ENCODE data around the gene ZNF789. TPM values are rescaled to one million over a fixed set of nuclear protein-coding genes. Genes with fewer than 3 reads are reported as not detected.

ZNF789 gene
- total and polyA plus RNA-seq, 2 of the 13 experiments (the other 11 are each of a cell fraction or from before 2014, with no cell fraction given): 19.8 to 25.1 TPM

DNA sequence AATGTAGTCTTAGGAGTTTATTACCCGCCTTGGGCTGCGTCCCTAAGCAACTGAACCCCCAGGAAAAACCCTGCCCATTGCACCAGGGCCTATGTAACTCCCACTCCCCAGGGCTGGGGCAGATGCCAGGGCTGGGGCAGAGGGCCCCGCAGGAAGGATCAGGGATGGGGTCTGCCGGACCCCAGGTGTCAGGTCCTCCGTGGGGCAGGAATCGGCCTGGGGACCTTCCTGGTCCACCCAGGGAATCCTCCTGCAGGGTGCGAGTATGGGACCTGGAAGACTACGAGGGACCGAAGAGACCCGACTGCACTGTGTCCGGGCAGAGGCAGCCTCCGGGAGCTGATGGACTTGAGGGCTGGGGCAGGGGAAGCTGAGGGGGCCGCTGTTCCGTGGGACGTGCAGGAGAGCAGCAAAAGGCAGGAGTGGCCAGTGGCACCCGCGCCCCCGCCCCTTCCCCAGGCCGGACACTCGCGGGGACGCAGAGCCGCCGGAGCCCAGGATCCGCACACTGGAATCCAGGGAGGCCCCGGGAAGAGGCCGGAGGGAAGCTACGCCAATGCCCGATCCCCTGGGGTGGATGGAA, 4.3 kb upstream of the ZNF789 start (continued):
- TF ChIP-seq SMYD3 (CRISPR knock-in tag; IDR thresholded peaks at IDR 0.05) (no peak), ZBTB1 (CRISPR knock-in tag; IDR thresholded peaks at IDR 0.05; ENCODE audit: borderline replicate concordance) (no peak)

GRCh38 chr7:99469381-99470065, 3.2 kb upstream of the ZNF789 start:
- peak overlapping the region; percentile 67 for H3K4me2 ChIP-seq (ENCODE audit: low read depth, low read length)
- H3K4me1 ChIP-seq (ENCODE audit: insufficient read depth, low read length): peaks cover 40% of the 10 kb centered on the region
- no TSS peak for BruUV-seq (replicated peaks)
- 45% methylated on average over 23 of the region's 23 CpGs for WGBS (ENCODE audit: low lambda C conversion rate)
- FAIRE-seq: no peak
- no peak for ATAC-seq
- CTCF ChIA-PET (ENCODE audit: low intra/inter-chr PET ratio, low total read pairs): no interaction called here
- POLR2A ChIA-PET: interaction anchor here (2.7 kb wide), 1 partner anchor 35 kb away, joined by 10 read pairs; the partner anchor contains the start of gene ZKSCAN5
- peak overlapping the region; percentile 57 for H3K9ac ChIP-seq (ENCODE audit: insufficient read depth, low read depth, low read length)
- no peaks in the 10 kb centered on the region for H3K36me3 ChIP-seq (replicated peaks in 1 of 2; ENCODE audit: control insufficient read depth in 1 of 2, insufficient read depth in 2 of 2, low read length in 2 of 2)
- intact Hi-C loops (cut with micrococcal nuclease; ENCODE audit: unreplicated experiment) (no loop called here), in situ Hi-C loops (cut with HindIII; ENCODE audit: extremely low pct_ligation_motif_present, low pct_unique_long_range_greater_than_20kb) (no loop called here)
- H3K9me3 ChIP-seq (ENCODE audit: low read length): no peaks in the 10 kb centered on the region
- peak overlapping the region; percentile 28 to 49 (median 28); a peak in 4 of 6 replicates for H3K4me3 ChIP-seq (replicated peaks in 1 of 3; ENCODE audit: insufficient read depth in 1 of 3, low read depth in 2 of 3, low read length in 3 of 3)
- H3K79me2 ChIP-seq (ENCODE audit: insufficient read depth, low read length): peaks cover 31% of the 10 kb centered on the region
- peak; percentile 31 for DNase-seq (ENCODE audit: low spot score)
- H3K27ac ChIP-seq (ENCODE audit: extremely low read length, insufficient read depth, low read length): peak overlapping the region; percentile 53
- no peaks in the 10 kb centered on the region for H4K20me1 ChIP-seq (ENCODE audit: insufficient read depth, low read length)
- no peaks in the 10 kb centered on the region; a peak in 1 of 5 replicates for H3K27me3 ChIP-seq (ENCODE audit: control insufficient read depth in 1 of 2, insufficient read depth in 2 of 2, low read length in 2 of 2)
- H2AFZ ChIP-seq (ENCODE audit: low read length): no peak overlapping the region
- no peak for TF ChIP-seq AGO2 (optimal IDR thresholded peaks at IDR 0.05; ENCODE audit: low read depth, low read length)
- no peak for TF ChIP-seq JUN (CRISPR knock-in tag; IDR thresholded peaks at IDR 0.05)
- no peak for TF ChIP-seq ZNF292 (CRISPR knock-in tag; IDR thresholded peaks at IDR 0.05; ENCODE audit: borderline replicate concordance, low read depth)
- no peak for TF ChIP-seq ZFY (CRISPR knock-in tag; IDR thresholded peaks at IDR 0.05)
- no peak for TF ChIP-seq ZNF7 (CRISPR knock-in tag; IDR thresholded peaks at IDR 0.05)
- TF ChIP-seq, protein P1, sequence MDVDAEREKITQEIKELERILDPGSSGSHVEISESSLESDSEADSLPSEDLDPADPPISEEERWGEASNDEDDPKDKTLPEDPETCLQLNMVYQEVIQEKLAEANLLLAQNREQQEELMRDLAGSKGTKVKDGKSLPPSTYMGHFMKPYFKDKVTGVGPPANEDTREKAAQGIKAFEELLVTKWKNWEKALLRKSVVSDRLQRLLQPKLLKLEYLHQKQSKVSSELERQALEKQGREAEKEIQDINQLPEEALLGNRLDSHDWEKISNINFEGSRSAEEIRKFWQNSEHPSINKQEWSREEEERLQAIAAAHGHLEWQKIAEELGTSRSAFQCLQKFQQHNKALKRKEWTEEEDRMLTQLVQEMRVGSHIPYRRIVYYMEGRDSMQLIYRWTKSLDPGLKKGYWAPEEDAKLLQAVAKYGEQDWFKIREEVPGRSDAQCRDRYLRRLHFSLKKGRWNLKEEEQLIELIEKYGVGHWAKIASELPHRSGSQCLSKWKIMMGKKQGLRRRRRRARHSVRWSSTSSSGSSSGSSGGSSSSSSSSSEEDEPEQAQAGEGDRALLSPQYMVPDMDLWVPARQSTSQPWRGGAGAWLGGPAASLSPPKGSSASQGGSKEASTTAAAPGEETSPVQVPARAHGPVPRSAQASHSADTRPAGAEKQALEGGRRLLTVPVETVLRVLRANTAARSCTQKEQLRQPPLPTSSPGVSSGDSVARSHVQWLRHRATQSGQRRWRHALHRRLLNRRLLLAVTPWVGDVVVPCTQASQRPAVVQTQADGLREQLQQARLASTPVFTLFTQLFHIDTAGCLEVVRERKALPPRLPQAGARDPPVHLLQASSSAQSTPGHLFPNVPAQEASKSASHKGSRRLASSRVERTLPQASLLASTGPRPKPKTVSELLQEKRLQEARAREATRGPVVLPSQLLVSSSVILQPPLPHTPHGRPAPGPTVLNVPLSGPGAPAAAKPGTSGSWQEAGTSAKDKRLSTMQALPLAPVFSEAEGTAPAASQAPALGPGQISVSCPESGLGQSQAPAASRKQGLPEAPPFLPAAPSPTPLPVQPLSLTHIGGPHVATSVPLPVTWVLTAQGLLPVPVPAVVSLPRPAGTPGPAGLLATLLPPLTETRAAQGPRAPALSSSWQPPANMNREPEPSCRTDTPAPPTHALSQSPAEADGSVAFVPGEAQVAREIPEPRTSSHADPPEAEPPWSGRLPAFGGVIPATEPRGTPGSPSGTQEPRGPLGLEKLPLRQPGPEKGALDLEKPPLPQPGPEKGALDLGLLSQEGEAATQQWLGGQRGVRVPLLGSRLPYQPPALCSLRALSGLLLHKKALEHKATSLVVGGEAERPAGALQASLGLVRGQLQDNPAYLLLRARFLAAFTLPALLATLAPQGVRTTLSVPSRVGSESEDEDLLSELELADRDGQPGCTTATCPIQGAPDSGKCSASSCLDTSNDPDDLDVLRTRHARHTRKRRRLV (CRISPR knock-in tag; IDR thresholded peaks at IDR 0.05): no peak
- TF ChIP-seq ZNF788 (CRISPR knock-in tag; IDR thresholded peaks at IDR 0.05; ENCODE audit: borderline replicate concordance): no peak
- no peak for TF ChIP-seq PBX2 (CRISPR knock-in tag; IDR thresholded peaks at IDR 0.05)
- no peak for TF ChIP-seq NCOA1 (CRISPR knock-in tag; IDR thresholded peaks at IDR 0.05)
- TF ChIP-seq GLMP (CRISPR knock-in tag; IDR thresholded peaks at IDR 0.05; ENCODE audit: borderline replicate concordance): no peak
- no peak for TF ChIP-seq ZNF326 (CRISPR knock-in tag; IDR thresholded peaks at IDR 0.05; ENCODE audit: borderline replicate concordance)
- TF ChIP-seq ZNF331 (CRISPR knock-in tag; IDR thresholded peaks at IDR 0.05): no peak
- no peak for TF ChIP-seq GZF1 (CRISPR knock-in tag; IDR thresholded peaks at IDR 0.05)
- TF ChIP-seq ZFP82 (CRISPR knock-in tag; IDR thresholded peaks at IDR 0.05; ENCODE audit: borderline replicate concordance): no peak

Measured in HepG2 (cell line).